NCI-H460 (cell line): ENCODE data around the gene GRM2. TPM values are rescaled to one million over a fixed set of nuclear protein-coding genes. Genes with fewer than 3 reads are reported as not detected.

Source experiments
- small RNA-seq, 2 experiments: library from RNA; depleted of rRNA; stranded (forward); fragments of <200 nt; gene quantifications; one replicate each; pipeline ENCODE3, GENCODE V24; 2014
- total RNA-seq: library from RNA; depleted of rRNA; stranded (reverse); fragments of >200 nt; shearing (Covaris generic); gene quantifications from 2 replicates; pipeline ENCODE4 v1.2.3, GENCODE V29; 2014; rRNA removed

The GRM2 gene
- total RNA-seq, 1 experiment from 2014 or later = 0.15 TPM

Small RNAs within 50 kb of the gene (small RNA-seq; reads per million reads assigned to genes)
- 22.9 to 343 reads per million in 2 experiments for gene RNA5SP132

Other genes starting within 250 kb of the GRM2 start
- gene DCAF1, start 207.1 kb upstream of the GRM2 start, total RNA-seq = 13.1 and 15.8 TPM in 2 replicates
- 9.6 and 9.9 TPM in 2 replicates for gene RAD54L2, start 168.3 kb upstream of the GRM2 start, total RNA-seq
- gene TEX264, start 35.8 kb upstream of the GRM2 start, total RNA-seq = 24.7 and 33.1 TPM in 2 replicates
- gene IQCF6, start 72.2 kb downstream of the GRM2 start, total RNA-seq = not detected in 2 replicates
- gene IQCF2, start 154.5 kb downstream of the GRM2 start, total RNA-seq = not detected in 2 replicates
- gene IQCF5, start 168.5 kb downstream of the GRM2 start, total RNA-seq = not detected in 2 replicates
- gene IQCF1, start 196.3 kb downstream of the GRM2 start, total RNA-seq = not detected in 2 replicates
- gene RRP9, start 234.8 kb downstream of the GRM2 start, total RNA-seq = 29.7 and 32.2 TPM in 2 replicates
- 13.1 and 15.5 TPM in 2 replicates for gene PARP3, start 235.3 kb downstream of the GRM2 start, total RNA-seq
- not detected in 2 replicates for gene GPR62, start 248.3 kb downstream of the GRM2 start, total RNA-seq